ENCODE results near the gene SKA3.

- TF ChIP-seq, protein P1, sequence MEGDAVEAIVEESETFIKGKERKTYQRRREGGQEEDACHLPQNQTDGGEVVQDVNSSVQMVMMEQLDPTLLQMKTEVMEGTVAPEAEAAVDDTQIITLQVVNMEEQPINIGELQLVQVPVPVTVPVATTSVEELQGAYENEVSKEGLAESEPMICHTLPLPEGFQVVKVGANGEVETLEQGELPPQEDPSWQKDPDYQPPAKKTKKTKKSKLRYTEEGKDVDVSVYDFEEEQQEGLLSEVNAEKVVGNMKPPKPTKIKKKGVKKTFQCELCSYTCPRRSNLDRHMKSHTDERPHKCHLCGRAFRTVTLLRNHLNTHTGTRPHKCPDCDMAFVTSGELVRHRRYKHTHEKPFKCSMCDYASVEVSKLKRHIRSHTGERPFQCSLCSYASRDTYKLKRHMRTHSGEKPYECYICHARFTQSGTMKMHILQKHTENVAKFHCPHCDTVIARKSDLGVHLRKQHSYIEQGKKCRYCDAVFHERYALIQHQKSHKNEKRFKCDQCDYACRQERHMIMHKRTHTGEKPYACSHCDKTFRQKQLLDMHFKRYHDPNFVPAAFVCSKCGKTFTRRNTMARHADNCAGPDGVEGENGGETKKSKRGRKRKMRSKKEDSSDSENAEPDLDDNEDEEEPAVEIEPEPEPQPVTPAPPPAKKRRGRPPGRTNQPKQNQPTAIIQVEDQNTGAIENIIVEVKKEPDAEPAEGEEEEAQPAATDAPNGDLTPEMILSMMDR (IDR thresholded peaks at IDR 0.05; ENCODE audit: low read depth, low read length, poor library complexity, severe bottlenecking): no peak
- TF ChIP-seq EZH2phosphoT487 (IDR thresholded peaks at IDR 0.05; ENCODE audit: borderline replicate concordance, low read length): no peak
Observed at GRCh38 chr13:21164631-21165030, 11.7 kb downstream of the SKA3 start.

All from DOHH2 (cell line).